HT1080 (cell line): Measurements from ENCODE around the gene MACC1. TPM values are rescaled to one million over a fixed set of nuclear protein-coding genes. Genes with fewer than 3 reads are reported as not detected.
A peak's percentile ranks its signal among the peaks of the same experiment; 100 is the strongest.

Source experiments
- DNase-seq: peaks from one replicate; pipeline ENCODE4 v3.0.0-alpha.2; 2015; ENCODE audit warnings: low read depth
- total RNA-seq: library from RNA; depleted of rRNA; stranded (reverse); fragments of >200 nt; shearing (Covaris generic); gene quantifications from 2 replicates; pipeline ENCODE4 v1.2.3, GENCODE V29; 2014

Gene MACC1
- total RNA-seq, 1 experiment from 2014 or later = not detected

- no peak for DNase-seq
Measured at GRCh38 chr7:20183086-20183485, 34.1 kb downstream of the MACC1 start.

GRCh38 chr7:20176578-20177242 is 40.5 kb downstream of the MACC1 start:
- no peak for DNase-seq

- no peak for DNase-seq
Measured at GRCh38 chr7:20173828-20174227, 43.4 kb downstream of the MACC1 start.

DNA sequence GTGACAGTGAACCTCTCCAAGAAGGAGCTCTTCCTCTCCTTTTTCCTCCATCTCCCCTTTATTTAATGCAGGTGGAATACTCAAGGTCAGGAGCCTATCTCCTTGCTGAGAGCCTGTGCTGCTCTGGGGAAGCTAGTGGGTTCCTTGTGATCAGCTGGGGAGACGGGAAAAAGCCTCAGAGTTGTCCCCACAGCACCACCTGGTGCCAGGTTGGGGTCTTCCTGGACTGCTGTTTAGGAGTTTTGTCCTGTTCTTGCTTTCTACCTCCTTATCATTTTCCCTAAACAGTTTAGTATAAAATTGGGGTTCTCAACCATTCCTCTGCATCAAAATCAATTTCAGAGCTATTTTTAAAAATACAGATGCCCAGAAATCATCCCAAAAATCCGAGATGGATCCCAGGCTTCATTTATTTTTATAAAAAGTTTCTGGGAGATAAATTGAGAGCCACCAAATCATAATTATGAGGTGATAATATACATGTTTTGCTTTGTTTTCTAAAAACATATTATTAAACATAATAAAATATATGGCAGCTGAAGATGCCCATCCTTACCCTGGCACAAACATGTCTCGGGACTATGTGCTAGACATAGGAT is 44.3 kb downstream of the MACC1 start:
- peak; percentile 69 for DNase-seq

GRCh38 chr7:20170633-20171032 is 46.6 kb downstream of the MACC1 start:
- no peak for DNase-seq

DNA sequence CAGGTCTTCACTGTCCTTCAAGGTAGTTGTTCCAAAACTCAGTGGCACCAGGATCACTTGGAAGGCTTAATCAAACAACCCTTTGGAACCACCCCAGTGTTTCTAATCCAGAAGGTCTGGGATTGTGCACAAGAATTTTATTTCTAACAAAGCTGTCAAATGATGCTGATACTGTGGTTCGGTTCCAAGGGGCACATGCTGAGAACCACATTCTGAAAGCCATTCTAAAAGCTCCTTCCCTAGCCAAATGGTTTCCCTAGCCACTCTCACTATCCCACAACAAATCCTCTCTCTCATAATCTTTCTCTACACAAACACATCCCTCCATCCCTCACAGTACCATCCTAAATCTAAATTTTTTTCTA is 52.1 kb downstream of the MACC1 start:
- DNase-seq = no peak

- no peak for DNase-seq
Measured at GRCh38 chr7:20164425-20165145, 52.6 kb downstream of the MACC1 start.

- DNase-seq = no peak
Measured at GRCh38 chr7:20162665-20163064, 54.5 kb downstream of the MACC1 start.

- DNase-seq = no peak
Measured at GRCh38 chr7:20159226-20159747, 57.9 kb downstream of the MACC1 start.

DNA sequence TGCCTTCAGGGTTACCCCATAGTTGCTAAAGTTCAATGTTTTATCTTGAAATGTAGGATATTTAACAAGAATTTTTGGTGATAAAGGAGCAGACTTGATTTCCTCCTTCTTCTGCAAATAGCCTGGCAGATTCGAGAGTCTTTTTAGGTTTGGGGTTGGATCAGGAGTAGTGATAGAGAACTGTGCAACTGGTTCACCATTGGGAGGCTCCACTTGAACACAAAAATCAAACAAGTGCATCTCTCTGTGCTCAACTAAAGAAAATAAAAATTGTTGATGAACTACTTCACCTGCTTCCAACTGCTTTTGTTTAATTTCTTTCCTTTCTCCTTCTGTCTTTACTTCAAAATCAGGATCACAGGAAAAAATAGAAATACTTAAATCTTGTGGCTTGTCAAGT is 58.5 kb downstream of the MACC1 start:
- peak; percentile 13 for DNase-seq

DNA sequence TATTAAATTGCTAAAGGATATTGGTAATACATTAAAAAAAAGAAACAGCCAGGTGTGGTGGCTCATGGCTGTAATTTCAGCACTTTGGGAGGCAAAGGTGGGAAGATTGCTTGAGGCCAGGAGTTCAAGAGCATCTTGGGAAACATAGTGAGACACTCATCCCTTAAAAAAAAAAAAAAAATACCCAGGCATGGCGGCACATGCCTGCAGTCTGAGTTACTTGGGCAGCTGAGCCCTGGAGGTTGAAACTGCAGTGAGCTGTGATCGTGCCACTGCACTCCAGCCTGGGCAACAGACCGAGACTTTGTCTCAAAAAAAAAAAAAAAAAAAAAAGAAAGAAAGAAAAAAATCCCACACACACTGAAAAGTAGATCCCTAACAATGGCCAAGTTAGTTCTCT is 59.7 kb downstream of the MACC1 start:
- no peak for DNase-seq

- DNase-seq = no peak
Measured at GRCh38 chr7:20153999-20154398, 63.2 kb downstream of the MACC1 start.

DNA sequence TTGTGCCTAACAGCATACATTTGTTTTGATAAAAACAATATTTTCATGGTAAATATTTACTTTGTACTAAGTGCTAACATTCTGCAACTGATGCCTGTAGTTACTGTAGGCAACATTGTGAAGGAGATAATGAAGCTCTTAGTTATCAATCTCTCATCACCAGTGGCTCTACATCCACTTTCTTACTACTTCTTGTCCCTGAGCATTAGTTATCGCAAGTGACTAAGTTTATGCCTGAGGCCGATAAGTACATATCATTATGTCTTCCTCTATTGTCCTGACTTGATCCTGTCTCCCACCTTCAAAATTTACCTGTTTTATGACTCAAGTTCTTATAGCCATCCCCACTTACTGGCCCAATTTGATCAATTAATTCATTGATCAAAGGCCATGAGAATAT is 63.6 kb downstream of the MACC1 start:
- DNase-seq = no peak

DNA sequence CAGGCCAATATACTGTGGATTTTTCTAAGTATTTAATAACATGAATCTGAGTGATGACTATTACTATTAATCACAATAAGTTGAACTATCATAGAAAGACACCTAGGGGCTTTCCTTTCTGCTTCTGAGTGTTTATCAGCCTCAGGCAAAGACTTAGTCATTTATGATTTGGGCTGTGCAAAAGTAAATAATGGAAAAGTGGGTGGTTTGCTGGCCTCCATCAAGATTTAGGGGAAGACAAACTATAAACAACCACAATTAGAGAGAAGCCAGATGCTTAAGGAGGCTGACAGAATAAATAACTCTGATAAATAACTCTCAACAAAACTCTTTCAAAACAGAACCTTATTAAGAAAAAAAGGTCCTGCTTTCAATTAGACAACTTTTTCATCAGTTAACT is 64.7 kb downstream of the MACC1 start:
- no peak for DNase-seq

- DNase-seq = no peak
Measured at GRCh38 chr7:20151708-20152456, 65.3 kb downstream of the MACC1 start.

- DNase-seq = no peak
Measured at GRCh38 chr7:20146451-20146850, 70.7 kb downstream of the MACC1 start.

GRCh38 chr7:20144801-20145200 is 72.4 kb downstream of the MACC1 start:
- DNase-seq = no peak

GRCh38 chr7:20141666-20142065 is 75.5 kb downstream of the MACC1 start:
- no peak for DNase-seq

GRCh38 chr7:20141002-20141345 is 76.2 kb downstream of the MACC1 start:
- no peak for DNase-seq

DNA sequence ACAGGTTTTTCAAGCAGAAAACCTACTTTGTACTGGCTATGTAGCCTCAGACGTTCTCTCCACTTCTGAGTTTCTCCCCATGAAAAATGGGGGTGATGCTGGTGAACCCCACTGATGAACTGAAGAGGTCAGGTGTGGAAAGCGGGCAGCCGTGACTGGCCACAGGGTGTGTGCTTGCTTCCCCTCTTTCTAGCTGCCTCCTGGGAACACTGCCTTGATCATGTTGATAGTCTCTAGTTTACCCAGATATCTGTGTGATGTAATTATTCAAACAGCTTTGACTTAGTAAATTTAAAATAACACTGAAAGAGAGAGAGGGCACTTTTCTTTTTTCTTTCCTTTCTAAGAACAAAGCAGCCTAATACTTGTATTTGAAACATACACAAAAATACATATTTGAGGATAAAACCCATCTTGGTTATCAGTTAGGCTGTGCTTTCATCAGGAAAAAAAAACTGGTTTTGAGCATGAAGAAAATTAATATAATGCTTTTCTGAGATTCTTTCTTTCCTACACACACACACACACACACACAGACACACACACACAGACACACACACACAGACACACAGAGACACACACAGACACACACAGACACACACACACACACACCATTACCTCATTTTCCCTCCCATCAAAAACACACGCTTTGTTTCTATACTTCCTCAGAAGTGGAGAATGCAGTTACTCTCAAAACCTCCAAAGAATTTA is 76.7 kb downstream of the MACC1 start:
- DNase-seq = no peak

DNA sequence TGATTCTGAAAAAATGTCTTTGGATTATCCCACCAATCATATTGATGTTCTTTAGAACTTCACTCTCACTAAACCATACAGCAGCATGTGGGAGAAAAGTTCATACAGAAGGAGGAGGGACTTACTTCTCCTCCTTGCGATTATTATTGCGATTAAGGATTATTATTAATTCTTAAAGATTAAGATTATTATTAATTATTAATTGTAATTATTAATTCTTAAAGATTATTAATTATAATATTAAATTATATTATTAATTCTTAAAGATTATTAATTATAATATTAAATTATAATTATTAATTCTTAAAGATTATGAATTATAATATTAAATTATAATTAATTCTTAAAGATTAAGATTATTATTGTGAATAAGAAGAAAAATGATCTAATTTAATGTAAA is 80.5 kb downstream of the MACC1 start:
- DNase-seq = no peak
